ENCODE measurements around the gene KAT2B. TPM values are rescaled to one million over a fixed set of nuclear protein-coding genes. Genes with fewer than 3 reads are reported as not detected.

The KAT2B gene
- total and polyA plus RNA-seq, 8 donors, result 8.2 to 21.6 (median 14.9) TPM

DNA sequence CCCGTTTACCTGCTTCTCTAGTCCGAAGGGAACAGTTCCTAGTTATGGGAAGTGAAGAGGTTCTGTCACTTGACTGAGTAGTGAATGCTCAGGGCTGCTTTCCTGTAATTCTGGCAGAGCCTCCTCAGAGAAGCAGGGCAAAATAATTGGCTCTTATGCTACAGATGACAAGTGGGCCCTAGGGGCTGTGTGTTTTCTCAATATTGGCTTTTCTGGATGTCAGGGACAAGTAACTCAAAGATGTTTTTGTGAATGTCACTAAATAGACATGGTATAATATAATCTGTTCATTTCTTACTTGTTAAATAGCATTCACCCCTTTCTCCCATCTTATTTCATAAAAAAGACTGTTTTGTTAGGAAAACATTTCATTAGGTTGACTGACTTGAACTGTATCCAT is 105.6 kb downstream of the KAT2B start:
- H3K27me3 ChIP-seq, result no peaks in the 10 kb centered on the region
- no peaks in the 10 kb centered on the region for H3K4me1 ChIP-seq
- TF ChIP-seq, protein P1, sequence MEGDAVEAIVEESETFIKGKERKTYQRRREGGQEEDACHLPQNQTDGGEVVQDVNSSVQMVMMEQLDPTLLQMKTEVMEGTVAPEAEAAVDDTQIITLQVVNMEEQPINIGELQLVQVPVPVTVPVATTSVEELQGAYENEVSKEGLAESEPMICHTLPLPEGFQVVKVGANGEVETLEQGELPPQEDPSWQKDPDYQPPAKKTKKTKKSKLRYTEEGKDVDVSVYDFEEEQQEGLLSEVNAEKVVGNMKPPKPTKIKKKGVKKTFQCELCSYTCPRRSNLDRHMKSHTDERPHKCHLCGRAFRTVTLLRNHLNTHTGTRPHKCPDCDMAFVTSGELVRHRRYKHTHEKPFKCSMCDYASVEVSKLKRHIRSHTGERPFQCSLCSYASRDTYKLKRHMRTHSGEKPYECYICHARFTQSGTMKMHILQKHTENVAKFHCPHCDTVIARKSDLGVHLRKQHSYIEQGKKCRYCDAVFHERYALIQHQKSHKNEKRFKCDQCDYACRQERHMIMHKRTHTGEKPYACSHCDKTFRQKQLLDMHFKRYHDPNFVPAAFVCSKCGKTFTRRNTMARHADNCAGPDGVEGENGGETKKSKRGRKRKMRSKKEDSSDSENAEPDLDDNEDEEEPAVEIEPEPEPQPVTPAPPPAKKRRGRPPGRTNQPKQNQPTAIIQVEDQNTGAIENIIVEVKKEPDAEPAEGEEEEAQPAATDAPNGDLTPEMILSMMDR (IDR thresholded peaks at IDR 0.05), result no peak
- 95 to 96% methylated on average over 2 of the region's 2 CpGs for WGBS, 2 donors
- DNase-seq (no peak), ATAC-seq (no peak), FAIRE-seq (no peak)
- no peak overlapping the region for H3K4me3 ChIP-seq
- H3K36me3 ChIP-seq, result peaks cover 0 to 7% (median 0%) of the 10 kb centered on the region in 3 donors
- H3K9me3 ChIP-seq, result no peaks in the 10 kb centered on the region
- H3K27ac ChIP-seq, result no peak overlapping the region
- intact Hi-C loops (cut with DNase I), result no loop called here

DNA sequence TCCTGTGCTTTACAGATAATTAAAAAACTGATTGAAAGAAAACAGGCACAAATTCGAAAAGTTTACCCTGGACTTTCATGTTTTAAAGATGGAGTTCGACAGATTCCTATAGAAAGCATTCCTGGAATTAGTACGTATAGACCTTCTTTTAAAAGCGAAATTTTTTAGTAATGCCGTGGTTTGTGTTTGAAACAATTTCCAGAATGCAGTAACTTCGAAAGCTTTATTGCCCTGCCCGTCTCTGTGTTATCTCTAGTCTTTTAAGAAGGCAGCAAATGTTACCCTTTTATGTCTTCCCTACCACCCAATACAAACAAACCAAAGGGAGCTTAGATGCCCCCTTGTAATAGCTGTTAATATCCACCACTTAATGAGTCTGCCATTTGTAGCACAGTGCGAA is 106.1 kb downstream of the KAT2B start:
- Histone ChIP-seq H3K4me3 (no peak overlapping the region), H3K9me3 (no peaks in the 10 kb centered on the region), H3K27ac (no peak overlapping the region), H3K27me3 (no peaks in the 10 kb centered on the region), H3K4me1 (no peaks in the 10 kb centered on the region), H3K36me3 (peaks cover 0 to 3% (median 0%) of the 10 kb centered on the region in 3 donors)
- DNase-seq (no peak), FAIRE-seq (no peak), ATAC-seq (no peak)
- TF ChIP-seq, protein P1 (IDR thresholded peaks at IDR 0.05), result no peak
- intact Hi-C loops (cut with DNase I), result no loop called here
- WGBS, 2 donors, result 87 to 94% methylated on average over 8 of the region's 8 CpGs

DNA sequence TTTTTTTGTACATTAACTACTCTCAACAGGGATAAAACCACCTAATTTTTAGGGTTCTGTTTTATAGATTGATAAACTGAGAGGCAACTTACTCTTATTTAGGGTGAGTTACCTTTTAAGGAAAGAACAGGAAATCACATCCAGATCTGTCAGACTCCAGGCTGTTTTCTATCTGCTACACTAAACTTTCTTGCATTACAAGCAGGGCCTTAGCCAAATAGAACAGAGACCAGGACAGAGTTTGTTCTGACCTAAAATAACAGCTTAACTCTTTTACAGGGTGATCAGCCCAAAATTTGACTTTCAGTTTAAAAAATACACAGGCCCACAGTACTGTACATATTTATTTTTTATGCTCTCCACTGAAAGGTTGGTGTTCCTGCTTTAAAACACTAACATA is 107.1 kb downstream of the KAT2B start:
- H3K4me1 ChIP-seq, result no peaks in the 10 kb centered on the region
- H3K9me3 ChIP-seq, result no peaks in the 10 kb centered on the region
- ATAC-seq, result no peak
- no peak overlapping the region for H3K4me3 ChIP-seq
- intact Hi-C loops (cut with DNase I), result no loop called here
- no peak overlapping the region for H3K27ac ChIP-seq
- TF ChIP-seq, protein P1 (IDR thresholded peaks at IDR 0.05), result no peak
- DNase-seq, result no peak
- H3K27me3 ChIP-seq, result no peaks in the 10 kb centered on the region
- FAIRE-seq, result no peak
- peaks cover 0 to 3% (median 0%) of the 10 kb centered on the region in 3 donors for H3K36me3 ChIP-seq

DNA sequence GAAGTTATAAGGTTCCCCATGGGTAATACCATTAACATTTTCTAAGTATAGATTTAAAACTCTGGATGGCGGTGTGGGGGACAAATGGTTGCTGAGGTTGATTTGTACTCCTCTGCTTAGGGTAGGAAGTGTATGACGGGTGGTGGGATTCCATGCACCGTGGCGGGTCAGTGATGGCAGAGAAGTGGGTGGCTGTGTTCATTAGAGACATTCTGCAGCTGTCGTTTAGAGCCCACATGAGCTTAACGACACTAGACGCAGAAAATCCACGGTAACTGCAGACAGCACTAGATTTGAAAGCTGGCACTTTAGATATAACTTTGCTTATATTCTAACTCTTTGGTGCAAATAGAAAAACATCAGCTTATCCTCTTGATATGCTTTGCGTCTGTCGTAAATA is 108.2 kb downstream of the KAT2B start:
- Histone ChIP-seq H3K36me3 (peaks cover 0 to 3% (median 0%) of the 10 kb centered on the region in 3 donors), H3K4me3 (no peak overlapping the region), H3K9me3 (no peaks in the 10 kb centered on the region), H3K4me1 (no peaks in the 10 kb centered on the region), H3K27ac (no peak overlapping the region), H3K27me3 (no peaks in the 10 kb centered on the region)
- ATAC-seq (no peak), FAIRE-seq (no peak), DNase-seq (no peak)
- TF ChIP-seq, protein P1 (IDR thresholded peaks at IDR 0.05), result no peak
- 91 to 93% methylated on average over 10 of the region's 10 CpGs for WGBS, 2 donors
- intact Hi-C loops (cut with DNase I), result no loop called here

DNA sequence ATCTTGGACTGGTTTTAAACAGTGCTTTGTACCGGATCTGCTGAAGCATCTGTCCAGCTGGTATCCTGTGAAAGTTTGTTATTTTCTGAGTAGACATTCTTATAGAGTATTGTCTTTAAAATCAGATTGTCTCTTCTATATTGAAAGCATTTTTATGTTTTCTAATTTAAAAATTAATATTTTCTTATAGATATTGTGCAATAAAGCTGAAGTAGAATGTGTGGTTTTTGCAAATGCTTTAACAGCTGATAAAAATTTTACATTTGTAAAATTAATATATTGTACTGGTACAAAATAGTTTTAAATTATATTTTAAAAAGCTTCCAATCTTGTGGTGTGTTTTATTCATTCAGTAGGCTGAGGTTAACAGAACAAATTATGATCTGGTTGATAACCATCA is 113.8 kb downstream of the KAT2B start:
- no peaks in the 10 kb centered on the region for H3K27me3 ChIP-seq
- intact Hi-C loops (cut with DNase I), result no loop called here
- TF ChIP-seq, protein P1 (IDR thresholded peaks at IDR 0.05), result no peak
- H3K27ac ChIP-seq, result no peak overlapping the region
- H3K4me3 ChIP-seq, result no peak overlapping the region
- whole genome bisulfite sequencing, 2 donors, result 99 to 100% methylated on average over 1 of the region's 1 CpG
- no peaks in the 10 kb centered on the region for H3K4me1 ChIP-seq
- FAIRE-seq, result no peak
- no peak for ATAC-seq
- no peaks in the 10 kb centered on the region for H3K9me3 ChIP-seq
- no peak for DNase-seq
- no peaks in the 10 kb centered on the region for H3K36me3 ChIP-seq
